Endothelial cell of umbilical vein (primary cell): ENCODE results near the gene LMF2. TPM values are rescaled to one million over a fixed set of nuclear protein-coding genes. Genes with fewer than 3 reads are reported as not detected.

ENCODE experiments used
- BruUV-seq: library from RNA; stranded (reverse); fragments of 400-500 nt; replicated peaks from 2 replicates; lab custom pipeline; 2021; lab: Mats Ljungman, UMichigan
- CTCF ChIA-PET: fragments of 300-600, 350-600 bp; sonication (Branson Sonifier 250); formaldehyde crosslinking; loops from one replicate; lab custom pipeline; 2021; ENCODE audit warnings: antibody characterized with exemption, inconsistent platforms; lab: Charles Lee
- POLR2A ChIA-PET: fragments of 300-600, 350-600 bp; sonication (Branson Sonifier 250); formaldehyde crosslinking; loops from one replicate; lab custom pipeline; 2021; ENCODE audit warnings: antibody characterized with exemption, inconsistent platforms; lab: Charles Lee
- DNase-seq: peaks from one replicate; pipeline ENCODE4 v3.0.0-alpha.2; 2011; ENCODE audit warnings: low read depth, low spot score
- FAIRE-seq: peaks from 2 replicates; lab custom pipeline; 2011; peaks lifted over from hg19 to GRCh38; lab: Jason Lieb, UNC
- H2AFZ ChIP-seq: 2 replicates; pipeline ENCODE4 v1.6.0; 2012; ENCODE audit warnings: low read depth, low read length, control low read depth, inconsistent platforms
- H3K27ac ChIP-seq: 2 replicates; pipeline ENCODE4 v1.5.1; 2011; ENCODE audit warnings: low read depth, mild to moderate bottlenecking, control low read depth, low read length, moderate library complexity; ENCODE audit not compliant: insufficient read depth
- H3K27me3 ChIP-seq, 2 experiments: 2 replicates each; pipeline versions ENCODE4 v1.6.0 to v1.6.1; 2011; ENCODE audit warnings: low read length in 2 of 2, mixed read lengths in 1 of 2; ENCODE audit not compliant: control insufficient read depth in 2 of 2, insufficient read depth in 2 of 2
- H3K36me3 ChIP-seq, 2 experiments: 2 replicates in 1 of 2; 3 replicates in 1 of 2; pipeline ENCODE4 v1.5.1; 2011; ENCODE audit warnings: low read length in 2 of 2, mild to moderate bottlenecking in 1 of 2, moderate library complexity in 1 of 2; ENCODE audit not compliant: control insufficient read depth in 2 of 2, insufficient read depth in 2 of 2; ENCODE audit errors: extremely low read depth in 1 of 2
- H3K4me1 ChIP-seq: 3 replicates; pipeline ENCODE4 v1.5.1; 2011; ENCODE audit warnings: mild to moderate bottlenecking, low read length; ENCODE audit not compliant: control insufficient read depth, insufficient read depth; ENCODE audit errors: extremely low read depth
- H3K4me2 ChIP-seq: 2 replicates; pipeline ENCODE4 v1.6.1; 2011; ENCODE audit warnings: low read length, control low read depth, mixed read lengths; ENCODE audit not compliant: insufficient read depth
- H3K4me3 ChIP-seq, 3 experiments: fragments of 200-600 bp in 1 of 3; sonication (generic), shearing (Covaris generic) in 1 of 3; replicated peaks in 1 of 3; 2 replicates each; pipeline ENCODE4 v1.5.1; 2011 to 2016; ENCODE audit warnings: control low read depth in 3 of 3, low read length in 3 of 3, mild to moderate bottlenecking in 2 of 3, inconsistent platforms in 1 of 3, low read depth in 1 of 3, moderate library complexity in 1 of 3; ENCODE audit not compliant: insufficient read depth in 1 of 3
- H3K79me2 ChIP-seq: 2 replicates; pipeline ENCODE4 v1.6.0; 2012; ENCODE audit warnings: low read length, inconsistent platforms; ENCODE audit not compliant: control insufficient read depth, insufficient read depth
- H3K9ac ChIP-seq: replicated peaks from 2 replicates; pipeline ENCODE3; 2011; ENCODE audit warnings: low read length, control low read depth; ENCODE audit not compliant: insufficient read depth; ENCODE audit errors: extremely low read depth
- H3K9me1 ChIP-seq: replicated peaks from 3 replicates; pipeline ENCODE4 v1.6.0; 2011; ENCODE audit warnings: mild to moderate bottlenecking, low read length; ENCODE audit not compliant: control insufficient read depth, insufficient read depth; ENCODE audit errors: extremely low read depth
- H3K9me3 ChIP-seq: replicated peaks from 2 replicates; pipeline ENCODE4 v1.5.1; 2012; ENCODE audit warnings: low read length, inconsistent platforms; ENCODE audit not compliant: control insufficient read depth, insufficient read depth
- H4K20me1 ChIP-seq: replicated peaks from 2 replicates; pipeline ENCODE3; 2011; ENCODE audit warnings: mild to moderate bottlenecking, low read length; ENCODE audit not compliant: control insufficient read depth, insufficient read depth; ENCODE audit errors: extremely low read depth
- CTCF ChIP-seq, 2 donors: IDR thresholded peaks; 1 replicate in 1 of 2; 2 replicates in 1 of 2; pipeline ENCODE4 v1.5.1; 2011; ENCODE audit warnings: low read length in 2 of 2, mild to moderate bottlenecking in 2 of 2, moderate library complexity in 2 of 2, control low read depth in 1 of 2, inconsistent platforms in 1 of 2, low read depth in 1 of 2; ENCODE audit not compliant: insufficient read depth in 1 of 2; ENCODE audit errors: extremely low read depth in 1 of 2
- FOS ChIP-seq: IDR thresholded peaks from 2 replicates; pipeline ENCODE4 v1.6.1; 2011; ENCODE audit warnings: mild to moderate bottlenecking, low read length, moderate library complexity, borderline replicate concordance; ENCODE audit not compliant: insufficient read depth
- GATA2 ChIP-seq: IDR thresholded peaks from 2 replicates; pipeline ENCODE4 v1.7.0; 2011; ENCODE audit warnings: low read depth, mild to moderate bottlenecking, moderate library complexity, mixed read lengths, low read length; ENCODE audit not compliant: insufficient read length, insufficient read depth
- MAX ChIP-seq: IDR thresholded peaks from 2 replicates; pipeline ENCODE4 v1.6.1; 2011; ENCODE audit not compliant: insufficient read depth, insufficient read length
- POLR2AphosphoS5 ChIP-seq: IDR thresholded peaks from 2 replicates; pipeline ENCODE4 v1.6.1; 2012; ENCODE audit warnings: low read depth, mild to moderate bottlenecking, control low read depth, low read length, moderate library complexity; ENCODE audit not compliant: insufficient read depth
- dilution Hi-C: fragments of 300-500 bp; cut with MboI; formaldehyde crosslinking; loops from one replicate; pipeline ENCODE4 v1.15.0; 2019; ENCODE audit warnings: low sequenced_read_pairs; ENCODE audit not compliant: extremely low pct_ligation_motif_present
- intact Hi-C: fragments of 100-400 bp; cut with micrococcal nuclease; formaldehyde crosslinking; loops from one replicate; pipeline ENCODE4 v1.10.0; 2022
- polyA plus RNA-seq, 4 experiments: library from polyadenylated mRNA; depleted of rRNA in 3 of 4; stranded (reverse) in 3 of 4; unstranded in 1 of 4; fragments of >200 nt; gene quantifications; 2 replicates each; pipeline versions ENCODE4 v1.2.1 to v1.2.3, GENCODE V29; 2011 to 2012; ENCODE audit warnings: missing spikeins in 1 of 4
- total RNA-seq: library from RNA; stranded (reverse); gene quantifications from 2 replicates; pipeline ENCODE4 v1.2.3, GENCODE V29; 2021

Gene LMF2
- total and polyA plus RNA-seq, 2 donors (not counting 3 experiments of a cell fraction or from before 2014, with no cell fraction given), result 89.7 to 112 TPM

DNA sequence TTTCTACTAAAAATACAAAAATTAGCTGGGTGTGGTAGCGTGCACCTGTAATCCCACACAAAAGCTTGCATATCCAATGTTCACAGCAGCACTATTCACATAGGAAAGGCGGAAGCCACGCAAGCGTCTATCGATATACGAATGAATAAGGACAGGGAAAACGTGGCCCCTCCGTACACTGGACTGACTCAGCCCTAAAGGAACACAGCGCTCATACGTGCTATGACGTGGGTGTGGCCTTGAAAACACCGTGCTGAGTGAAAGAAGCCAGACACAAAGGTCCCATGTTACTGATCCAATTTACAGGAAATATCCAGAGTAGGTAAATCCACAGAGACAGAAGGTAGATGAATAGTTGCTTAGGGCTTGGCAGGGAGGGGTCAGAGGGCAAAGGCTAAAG, 7.0 kb downstream of the LMF2 start:
- no peak overlapping the region for H3K27ac ChIP-seq
- DNase-seq, result no peak
- H3K4me1 ChIP-seq, result no peaks in the 10 kb centered on the region
- no peak overlapping the region for H2AFZ ChIP-seq
- no peak overlapping the region for H3K4me3 ChIP-seq
- TF ChIP-seq MAX, result no peak
- TF ChIP-seq FOS, result no peak
- TF ChIP-seq CTCF (IDR thresholded peaks at IDR 0.05; ENCODE audit: extremely low read depth in 1 of 2, insufficient read depth in 1 of 2, low read depth in 1 of 2, low read length in 2 of 2), result no peak
- no peak for TF ChIP-seq GATA2
- no peak for TF ChIP-seq POLR2AphosphoS5
- ChIA-PET CTCF (interaction anchor here (0.9 to 1.2 kb wide), 2 partner anchors 101 to 120 kb away, joined by 4 to 5 read pairs; no protein-coding TSS in a partner anchor), POLR2A (interaction anchor here (0.6 kb wide), 1 partner anchor 22 kb away, joined by 5 read pairs; no protein-coding TSS in a partner anchor)
- no peaks in the 10 kb centered on the region for H3K27me3 ChIP-seq
- no peak for FAIRE-seq
- no peaks in the 10 kb centered on the region for H3K9me3 ChIP-seq
- dilution Hi-C loops (no loop called here), intact Hi-C loops (no loop called here)
- no peak overlapping the region for H3K4me2 ChIP-seq
- no peaks in the 10 kb centered on the region for H3K9me1 ChIP-seq
- H3K79me2 ChIP-seq, result no peaks in the 10 kb centered on the region
- peaks cover 5 to 20% of the 10 kb centered on the region in 2 experiments for H3K36me3 ChIP-seq
- no peak overlapping the region for H3K9ac ChIP-seq
- H4K20me1 ChIP-seq, result no peaks in the 10 kb centered on the region
- BruUV-seq, result no TSS peak
